K562 (cell line): ENCODE data around the gene SLC2A13. TPM values are rescaled to one million over a fixed set of nuclear protein-coding genes. Genes with fewer than 3 reads are reported as not detected.

Experiments used
- ATAC-seq: fragments of 200-7000 bp; cut with Tn5 transposase; 3 replicates; pipeline ENCODE4 v1.9.1; 2020; ENCODE audit warnings: moderate library complexity
- BruUV-seq: library from RNA; stranded (reverse); fragments of 400-500 nt; replicated peaks from 2 replicates; lab custom pipeline; 2021; lab: Mats Ljungman, UMichigan
- CTCF ChIA-PET: fragments of 300-600 bp; formaldehyde crosslinking; extraction: SDS; loops from one replicate; lab custom pipeline; 2021; ENCODE audit warnings: low intra/inter-chr PET ratio; lab: Yijun Ruan, JAX
- POLR2A ChIA-PET: fragments of 300-600, 350-650 bp; sonication (Branson Sonifier 250); formaldehyde crosslinking; extraction: SDS; loops from one replicate; lab custom pipeline; 2021; ENCODE audit warnings: antibody characterized with exemption, inconsistent platforms; lab: Yijun Ruan, JAX
- DNase-seq, 4 experiments: peaks; one replicate each; pipeline versions ENCODE4 v3.0.0 to v3.0.0-alpha.2; 2011 to 2018; ENCODE audit warnings: low spot score in 3 of 4, mixed read lengths in 3 of 4; ENCODE audit errors: extremely low read depth in 1 of 4
- FAIRE-seq: peaks from 2 replicates; lab custom pipeline; 2011; peaks lifted over from hg19 to GRCh38; lab: Jason Lieb, UNC
- H2AFZ ChIP-seq: 2 replicates; pipeline ENCODE4 v1.6.0; 2011; ENCODE audit warnings: low read depth, low read length, control low read depth, inconsistent platforms
- H3K27ac ChIP-seq: fragments of 200-600 bp; 3 replicates; pipeline ENCODE4 v1.8.0; 2011; ENCODE audit warnings: low read depth, mild to moderate bottlenecking, control low read depth, inconsistent platforms, low read length, moderate library complexity, mixed read lengths; ENCODE audit errors: extremely low read depth
- H3K27me3 ChIP-seq, 2 experiments: fragments of 300-600 bp in 1 of 2; 2 replicates in 1 of 2; 3 replicates in 1 of 2; pipeline versions ENCODE4 v1.6.0 to v1.8.0; 2011; ENCODE audit warnings: inconsistent platforms in 2 of 2, low read length in 2 of 2, mild to moderate bottlenecking in 1 of 2, mixed read lengths in 1 of 2, moderate library complexity in 1 of 2; ENCODE audit not compliant: control insufficient read depth in 2 of 2, insufficient read depth in 2 of 2
- H3K36me3 ChIP-seq: fragments of 300-600 bp; 3 replicates; pipeline ENCODE4 v1.8.0; 2011; ENCODE audit warnings: mild to moderate bottlenecking, low read length, inconsistent platforms; ENCODE audit not compliant: control insufficient read depth, insufficient read depth
- H3K4me1 ChIP-seq, 2 experiments: fragments of 200-600 bp in 1 of 2; replicated peaks in 1 of 2; 2 replicates in 1 of 2; 3 replicates in 1 of 2; pipeline versions ENCODE4 v1.5.1 to v1.8.0; 2011; ENCODE audit warnings: inconsistent platforms in 2 of 2, low read length in 2 of 2, mild to moderate bottlenecking in 1 of 2, mixed read lengths in 1 of 2, moderate library complexity in 1 of 2; ENCODE audit not compliant: control insufficient read depth in 2 of 2, insufficient read depth in 2 of 2
- H3K4me2 ChIP-seq: 2 replicates; pipeline ENCODE4 v1.6.1; 2011; ENCODE audit warnings: low read length, control low read depth, inconsistent platforms, mixed read lengths; ENCODE audit not compliant: insufficient read depth
- H3K4me3 ChIP-seq: fragments of 200-600 bp; sonication (generic), shearing (Covaris generic); 2 replicates; pipeline ENCODE4 v1.5.1; 2016; ENCODE audit warnings: control low read depth, inconsistent platforms
- H3K79me2 ChIP-seq: fragments of 200-600 bp; 3 replicates; pipeline ENCODE4 v1.8.0; 2011; ENCODE audit warnings: low read length, inconsistent platforms; ENCODE audit not compliant: control insufficient read depth, insufficient read depth
- H3K9ac ChIP-seq, 2 experiments: 2 replicates each; pipeline versions ENCODE4 v1.6.0 to v1.6.1; 2011; ENCODE audit warnings: low read depth in 2 of 2, low read length in 2 of 2, control low read depth in 1 of 2, inconsistent platforms in 1 of 2, mild to moderate bottlenecking in 1 of 2, mixed read lengths in 1 of 2; ENCODE audit not compliant: insufficient read depth in 1 of 2
- H3K9me1 ChIP-seq: one replicate; pipeline ENCODE4 v1.6.0; 2011; ENCODE audit warnings: inconsistent platforms, mild to moderate bottlenecking, low read length, moderate library complexity; ENCODE audit not compliant: control insufficient read depth, insufficient read depth
- H3K9me3 ChIP-seq: replicated peaks from 2 replicates; pipeline ENCODE4 v1.5.1; 2011; ENCODE audit warnings: low read depth, low read length, inconsistent platforms; ENCODE audit not compliant: control insufficient read depth, insufficient read depth
- H4K20me1 ChIP-seq: replicated peaks from 2 replicates; pipeline ENCODE4 v1.6.1; 2011; ENCODE audit warnings: low read length, inconsistent platforms, mixed read lengths; ENCODE audit not compliant: control insufficient read depth, insufficient read depth
- MECOM ChIP-seq: fragments of 250-450 bp; sonication (Bioruptor Pico); IDR thresholded peaks from 2 replicates; pipeline ENCODE4 v1.8.0; 2022; ENCODE audit warnings: inconsistent platforms
- NR2C1 ChIP-seq, 2 experiments: fragments of 450-650 bp; IDR thresholded peaks; 2 replicates each; pipeline ENCODE4 v1.6.1; 2017; ENCODE audit warnings: mild to moderate bottlenecking in 2 of 2, antibody characterized with exemption in 1 of 2, inconsistent platforms in 1 of 2, missing compliant biosample characterization in 1 of 2, missing genetic modification characterization in 1 of 2
- PRMT5 ChIP-seq: sonication (generic); formaldehyde crosslinking; IDR thresholded peaks from 2 replicates; pipeline ENCODE4 v1.5.0; 2020; ENCODE audit warnings: missing genetic modification reagents
- SIRT6 ChIP-seq: IDR thresholded peaks from one replicate; pipeline ENCODE4 v1.6.1; 2012; ENCODE audit warnings: low read depth, mild to moderate bottlenecking, control low read depth, inconsistent platforms, low read length, moderate library complexity
- TSHZ1 ChIP-seq: fragments of 250-450 bp; sonication (Bioruptor Pico); IDR thresholded peaks from 2 replicates; pipeline ENCODE4 v1.4.0; 2020; ENCODE audit warnings: mild to moderate bottlenecking, moderate library complexity
- WHSC1 ChIP-seq: IDR thresholded peaks from one replicate; pipeline ENCODE4 v1.6.1; 2012; ENCODE audit warnings: low read length, control low read depth, inconsistent platforms
- ZNF174 ChIP-seq: fragments of 250-450 bp; sonication (Bioruptor Pico); IDR thresholded peaks from 2 replicates; pipeline ENCODE4 v1.4.0; 2020; ENCODE audit warnings: mild to moderate bottlenecking
- ZNF318 ChIP-seq, 2 experiments: fragments of 450-650 bp; IDR thresholded peaks; 2 replicates each; pipeline ENCODE4 v1.6.1; 2016; ENCODE audit warnings: mild to moderate bottlenecking in 2 of 2, borderline replicate concordance in 1 of 2, low read depth in 1 of 2, moderate library complexity in 1 of 2
- ZNF740 ChIP-seq, 3 experiments: fragments of 200-800 bp in 1 of 3; sonication (Bioruptor generic) in 1 of 3; sonication (generic) in 1 of 3; formaldehyde crosslinking in 1 of 3; IDR thresholded peaks; 2 replicates each; pipeline versions ENCODE4 v1.6.1 to v1.8.0; 2016 to 2022; ENCODE audit warnings: mild to moderate bottlenecking in 2 of 3, missing compliant biosample characterization in 2 of 3, missing genetic modification characterization in 2 of 3, missing genetic modification reagents in 1 of 3
- in situ Hi-C: fragments of 300-500 bp; cut with MboI; formaldehyde crosslinking; loops from 4 replicates; pipeline ENCODE4 v1.15.0; 2018; ENCODE audit warnings: inconsistent platforms, mixed read lengths
- intact Hi-C: fragments of 100-400 bp; cut with micrococcal nuclease; formaldehyde crosslinking; loops from 2 replicates; pipeline ENCODE4 v1.14.2; 2022
- polyA plus RNA-seq, 8 experiments: library from polyadenylated mRNA; depleted of rRNA in 4 of 8; stranded (reverse) in 5 of 8; unstranded in 3 of 8; fragments of >200 nt; fragmentation: Nextera tagmentation in 2 of 8; fragmentation: Illumina TruSeq in 1 of 8; extraction: Ambion mirVana in 2 of 8; extraction: Trizol in 1 of 8; gene quantifications; 2 replicates each; pipeline versions ENCODE4 v1.2.1 to v1.2.3, GENCODE V29; 2011 to 2014; ENCODE audit warnings: inconsistent platforms in 1 of 8, missing spikeins in 1 of 8
- total RNA-seq, 7 experiments: library from RNA; depleted of rRNA in 6 of 7; stranded (reverse); fragments of >200 nt in 6 of 7; fragmentation: Illumina TruSeq in 2 of 7; extraction: Trizol in 2 of 7; gene quantifications; 2 replicates each; pipeline versions ENCODE4 v1.2.1 to v1.2.3, GENCODE V29; 2011 to 2021; ENCODE audit warnings: low replicate concordance in 1 of 7

Gene SLC2A13
- total and polyA plus RNA-seq, 9 of the 15 experiments (the other 6 are each of a cell fraction or from before 2014, with no cell fraction given), result 1.7 to 12.4 (median 9.0) TPM

- no peak for ATAC-seq
- intact Hi-C loops, result no loop called here
- CTCF ChIA-PET, result no interaction called here
- Histone ChIP-seq H3K9ac (no peak overlapping the region), H3K4me1 (no peaks in the 10 kb centered on the region), H4K20me1 (no peaks in the 10 kb centered on the region), H3K9me1 (no peaks in the 10 kb centered on the region), H3K4me2 (no peak overlapping the region), H3K27me3 (no peaks in the 10 kb centered on the region), H3K27ac (no peak overlapping the region), H3K36me3 (peaks cover 7% of the 10 kb centered on the region; the same call in 2 of the 3 replicates), H3K79me2 (no peaks in the 10 kb centered on the region), H3K4me3 (no peak overlapping the region), H2AFZ (no peak overlapping the region), H3K9me3 (no peaks in the 10 kb centered on the region)
- no peak for FAIRE-seq
- in situ Hi-C loops, result no loop called here
- POLR2A ChIA-PET, result no interaction called here
- BruUV-seq, result no TSS peak
- DNase-seq, result no peak
- TF ChIP-seq NR2C1 (IDR thresholded peaks at IDR 0.05) (no peak), NR2C1 (tag; IDR thresholded peaks at IDR 0.05) (no peak), PRMT5 (no peak), ZNF740 (CRISPR knock-in tag; IDR thresholded peaks at IDR 0.05) (no peak), ZNF740 (tag; IDR thresholded peaks at IDR 0.05) (no peak), MECOM (CRISPR knock-in tag) (no peak), WHSC1 (no peak), SIRT6 (no peak), ZNF318 (IDR thresholded peaks at IDR 0.05; ENCODE audit: borderline replicate concordance in 1 of 2, low read depth in 1 of 2) (no peak), TSHZ1 (no peak), ZNF174 (no peak)
These were observed 83.0 kb downstream of the SLC2A13 start for GRCh38 chr12:40022850-40023249.
